DOHH2 (cell line): ENCODE data around the gene ZNRF4.

Experiments used
- EZH2phosphoT487 ChIP-seq: fragments of 200-600 bp; sonication (generic); IDR thresholded peaks from 2 replicates; pipeline ENCODE4 v1.6.1; 2017; ENCODE audit warnings: borderline replicate concordance, mild to moderate bottlenecking, antibody characterized with exemption, low read length, moderate library complexity, mixed read lengths
- TF ChIP-seq, protein P1 (sequence below): fragments of 200-600 bp; sonication (generic); IDR thresholded peaks from one replicate; pipeline ENCODE4 v1.5.1; 2014; ENCODE audit warnings: antibody characterized with exemption, mild to moderate bottlenecking, low read depth, low read length; ENCODE audit not compliant: poor library complexity, severe bottlenecking

DNA sequence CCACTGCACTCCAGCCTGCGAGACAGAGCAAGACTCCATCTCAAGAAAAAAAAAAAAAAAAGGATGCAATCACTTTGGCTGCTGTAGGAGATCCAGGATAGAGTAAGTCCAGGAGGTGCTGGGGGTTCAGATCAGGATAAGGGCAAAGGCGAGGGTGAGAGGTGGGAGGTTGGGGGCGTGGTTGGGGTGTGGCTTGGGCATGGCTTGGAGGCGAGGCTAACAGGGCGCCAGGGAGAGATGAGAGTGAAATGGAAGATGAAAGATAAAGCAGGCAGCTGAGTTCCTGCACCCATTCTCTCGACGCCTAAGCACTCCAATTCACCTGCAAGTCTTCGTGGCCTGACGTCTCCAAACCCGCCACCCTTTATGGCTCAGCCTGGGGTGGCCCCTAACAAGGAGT lies 25.0 kb upstream of the ZNRF4 start:
- TF ChIP-seq, protein P1, sequence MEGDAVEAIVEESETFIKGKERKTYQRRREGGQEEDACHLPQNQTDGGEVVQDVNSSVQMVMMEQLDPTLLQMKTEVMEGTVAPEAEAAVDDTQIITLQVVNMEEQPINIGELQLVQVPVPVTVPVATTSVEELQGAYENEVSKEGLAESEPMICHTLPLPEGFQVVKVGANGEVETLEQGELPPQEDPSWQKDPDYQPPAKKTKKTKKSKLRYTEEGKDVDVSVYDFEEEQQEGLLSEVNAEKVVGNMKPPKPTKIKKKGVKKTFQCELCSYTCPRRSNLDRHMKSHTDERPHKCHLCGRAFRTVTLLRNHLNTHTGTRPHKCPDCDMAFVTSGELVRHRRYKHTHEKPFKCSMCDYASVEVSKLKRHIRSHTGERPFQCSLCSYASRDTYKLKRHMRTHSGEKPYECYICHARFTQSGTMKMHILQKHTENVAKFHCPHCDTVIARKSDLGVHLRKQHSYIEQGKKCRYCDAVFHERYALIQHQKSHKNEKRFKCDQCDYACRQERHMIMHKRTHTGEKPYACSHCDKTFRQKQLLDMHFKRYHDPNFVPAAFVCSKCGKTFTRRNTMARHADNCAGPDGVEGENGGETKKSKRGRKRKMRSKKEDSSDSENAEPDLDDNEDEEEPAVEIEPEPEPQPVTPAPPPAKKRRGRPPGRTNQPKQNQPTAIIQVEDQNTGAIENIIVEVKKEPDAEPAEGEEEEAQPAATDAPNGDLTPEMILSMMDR, result no peak
- TF ChIP-seq EZH2phosphoT487, result no peak
